Peyer's patch (tissue), 4 donors: ENCODE results near the gene AK4. TPM values are rescaled to one million over a fixed set of nuclear protein-coding genes. Genes with fewer than 3 reads are reported as not detected.
A peak's percentile ranks its signal among the peaks of the same experiment; 100 is the strongest.

Experiments
- DNase-seq, 3 donors: peaks; one replicate each; pipeline ENCODE4 v3.0.0-alpha.2; 2017 to 2019
- H3K27ac ChIP-seq, 4 donors: fragments of 200-600 bp; sonication (generic); one replicate each; pipeline ENCODE4 v1.5.1; 2016 to 2019
- H3K27me3 ChIP-seq, 2 donors: fragments of 200-600 bp; sonication (generic); one replicate each; pipeline ENCODE4 v1.5.1; 2019
- H3K36me3 ChIP-seq, 3 donors: fragments of 200-600 bp; sonication (generic); one replicate each; pipeline ENCODE4 v1.5.1; 2016 to 2019
- H3K4me1 ChIP-seq, 4 donors: fragments of 200-600 bp; sonication (generic); one replicate each; pipeline ENCODE4 v1.5.1; 2016 to 2019
- H3K4me3 ChIP-seq, 4 donors: fragments of 200-600 bp; sonication (generic); 1 replicate in 3 of 4; 2 replicates in 1 of 4; pipeline ENCODE4 v1.5.1; 2016 to 2019; ENCODE audit warnings: mild to moderate bottlenecking in 1 of 4
- H3K9me3 ChIP-seq, 4 donors: fragments of 200-600 bp; sonication (generic); one replicate each; pipeline ENCODE4 v1.5.1; 2016 to 2019; ENCODE audit warnings: mild to moderate bottlenecking in 1 of 4
- POLR2A ChIP-seq, 2 donors: fragments of 450-650 bp; IDR thresholded peaks; one replicate each; pipeline ENCODE4 v1.5.1; 2017; ENCODE audit warnings: antibody characterized with exemption in 2 of 2, mild to moderate bottlenecking in 2 of 2, moderate library complexity in 2 of 2
- total RNA-seq, 4 donors: library from RNA; depleted of rRNA; stranded (reverse); fragments of >200 nt; gene quantifications; one replicate each; pipeline ENCODE4 v1.1.0, GENCODE V29; 2016
- TF ChIP-seq, protein P1 (sequence below), 6 experiments: fragments of 450-650 bp in 4 of 6; fragments of 200-600 bp in 2 of 6; sonication (generic) in 1 of 6; IDR thresholded peaks; one replicate each; pipeline ENCODE4 v1.5.1; 2017 to 2019; ENCODE audit warnings: antibody characterized with exemption in 6 of 6, mild to moderate bottlenecking in 3 of 6, moderate library complexity in 1 of 6

The AK4 gene
- total RNA-seq, 4 donors from 2014 or later: 4.8 to 12.2 (median 6.8) TPM

DNA sequence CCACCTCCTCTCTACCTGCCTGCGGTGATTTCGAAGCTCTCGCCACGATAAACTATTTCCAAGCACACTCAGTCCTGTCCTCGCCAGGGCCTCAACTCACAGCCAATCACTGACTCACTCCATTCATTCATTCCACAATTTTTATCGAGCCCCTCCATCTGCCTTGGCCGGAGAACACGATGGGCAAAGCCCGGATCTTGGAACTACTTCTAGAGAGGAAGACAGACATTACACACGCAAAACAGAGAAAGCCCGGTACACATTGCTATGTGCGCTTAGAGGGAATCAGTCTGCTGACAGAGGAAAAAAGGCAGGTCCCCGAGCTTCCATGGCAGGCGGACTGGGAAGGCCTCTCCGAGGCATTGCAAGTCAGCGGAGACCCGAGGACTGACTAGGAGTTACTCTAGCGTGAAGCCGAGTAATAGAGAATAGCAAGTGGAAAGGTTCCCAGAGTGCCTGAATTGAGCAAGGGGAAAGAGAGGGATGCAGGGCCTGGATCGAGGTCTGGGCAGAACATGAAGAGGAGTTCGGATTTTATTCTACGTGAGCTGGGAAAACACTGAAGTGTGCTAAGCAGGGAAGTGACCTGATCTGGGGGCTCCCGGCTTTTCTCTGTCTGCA, 107.1 kb downstream of the AK4 start:
- Histone ChIP-seq H3K27me3 (no peaks in the 10 kb centered on the region), H3K4me1 (no peaks in the 10 kb centered on the region), H3K36me3 (no peaks in the 10 kb centered on the region), H3K4me3 (peak overlapping the region; percentile 40 to 77 (median 74)), H3K27ac (peak overlapping the region in 2 of 4 donors; percentile 5 to 67), H3K9me3 (no peaks in the 10 kb centered on the region)
- no peak for TF ChIP-seq POLR2A (IDR thresholded peaks at IDR 0.05)
- no peak for DNase-seq

DNA sequence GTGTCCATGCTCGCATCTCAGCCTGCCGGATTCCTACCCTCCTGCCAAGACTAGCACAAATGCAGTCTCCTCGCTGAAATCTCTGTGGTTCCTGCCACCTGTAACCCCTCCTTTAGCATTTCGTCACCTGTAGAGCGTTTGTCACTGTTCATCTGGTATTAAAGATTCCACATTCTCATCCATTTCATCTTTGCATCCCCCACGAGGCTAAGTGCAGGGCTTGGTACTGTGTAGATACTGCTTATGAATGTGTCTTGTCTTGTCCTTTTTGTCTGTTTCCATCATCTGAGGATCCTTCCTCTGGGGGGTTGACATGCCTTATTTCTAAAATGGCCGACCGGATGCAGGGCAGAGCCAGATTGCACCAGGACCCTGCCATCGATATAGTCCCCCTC, 107.7 kb downstream of the AK4 start:
- DNase-seq: no peak
- Histone ChIP-seq H3K36me3 (no peaks in the 10 kb centered on the region), H3K4me3 (no peak overlapping the region), H3K27ac (no peak overlapping the region), H3K4me1 (no peaks in the 10 kb centered on the region), H3K9me3 (no peaks in the 10 kb centered on the region), H3K27me3 (no peaks in the 10 kb centered on the region)
- TF ChIP-seq, protein P1, sequence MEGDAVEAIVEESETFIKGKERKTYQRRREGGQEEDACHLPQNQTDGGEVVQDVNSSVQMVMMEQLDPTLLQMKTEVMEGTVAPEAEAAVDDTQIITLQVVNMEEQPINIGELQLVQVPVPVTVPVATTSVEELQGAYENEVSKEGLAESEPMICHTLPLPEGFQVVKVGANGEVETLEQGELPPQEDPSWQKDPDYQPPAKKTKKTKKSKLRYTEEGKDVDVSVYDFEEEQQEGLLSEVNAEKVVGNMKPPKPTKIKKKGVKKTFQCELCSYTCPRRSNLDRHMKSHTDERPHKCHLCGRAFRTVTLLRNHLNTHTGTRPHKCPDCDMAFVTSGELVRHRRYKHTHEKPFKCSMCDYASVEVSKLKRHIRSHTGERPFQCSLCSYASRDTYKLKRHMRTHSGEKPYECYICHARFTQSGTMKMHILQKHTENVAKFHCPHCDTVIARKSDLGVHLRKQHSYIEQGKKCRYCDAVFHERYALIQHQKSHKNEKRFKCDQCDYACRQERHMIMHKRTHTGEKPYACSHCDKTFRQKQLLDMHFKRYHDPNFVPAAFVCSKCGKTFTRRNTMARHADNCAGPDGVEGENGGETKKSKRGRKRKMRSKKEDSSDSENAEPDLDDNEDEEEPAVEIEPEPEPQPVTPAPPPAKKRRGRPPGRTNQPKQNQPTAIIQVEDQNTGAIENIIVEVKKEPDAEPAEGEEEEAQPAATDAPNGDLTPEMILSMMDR (IDR thresholded peaks at IDR 0.05): no peak
- no peak for TF ChIP-seq POLR2A (IDR thresholded peaks at IDR 0.05)

DNA sequence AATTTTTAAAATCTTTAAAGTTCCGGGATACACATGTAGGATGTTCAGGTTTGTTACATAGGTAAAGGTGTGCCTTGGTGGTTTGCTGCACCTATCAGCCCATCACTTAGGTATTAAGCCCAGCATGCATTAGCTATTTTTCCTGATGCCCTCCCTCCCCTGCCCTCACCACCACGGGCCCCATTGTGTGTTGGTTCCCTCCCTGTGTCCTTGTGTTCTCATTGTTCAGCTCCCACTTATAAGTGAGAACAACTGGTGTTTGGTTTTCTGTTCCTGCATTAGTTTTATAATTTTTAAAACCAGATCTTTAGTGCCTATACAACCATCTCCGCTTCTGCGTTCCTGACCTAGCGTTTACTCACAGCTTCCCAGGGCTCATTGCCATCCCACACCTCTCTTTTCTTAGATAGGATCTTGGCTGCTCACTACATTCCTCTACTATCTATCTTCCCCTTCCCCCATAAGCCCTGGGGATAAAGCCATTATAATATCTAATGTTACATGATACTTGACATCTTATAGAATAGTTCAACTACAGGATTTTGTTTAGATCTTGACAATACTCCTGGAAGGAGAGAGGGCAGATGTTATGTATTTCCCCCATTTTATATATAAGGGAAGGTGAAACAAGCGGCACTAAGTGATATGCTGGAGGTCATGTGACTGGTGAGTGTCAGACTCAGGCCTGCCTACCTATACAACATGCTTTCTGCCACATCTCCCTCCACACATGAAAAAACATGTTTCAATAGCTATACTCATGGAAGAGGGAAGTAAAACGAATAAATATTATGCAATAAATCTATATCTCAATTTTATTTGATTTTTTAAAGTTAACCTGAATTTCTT, 109.1 kb downstream of the AK4 start:
- H3K9me3 ChIP-seq: no peaks in the 10 kb centered on the region
- TF ChIP-seq, protein P1 (IDR thresholded peaks at IDR 0.05): no peak
- no peak for TF ChIP-seq POLR2A (IDR thresholded peaks at IDR 0.05)

DNA sequence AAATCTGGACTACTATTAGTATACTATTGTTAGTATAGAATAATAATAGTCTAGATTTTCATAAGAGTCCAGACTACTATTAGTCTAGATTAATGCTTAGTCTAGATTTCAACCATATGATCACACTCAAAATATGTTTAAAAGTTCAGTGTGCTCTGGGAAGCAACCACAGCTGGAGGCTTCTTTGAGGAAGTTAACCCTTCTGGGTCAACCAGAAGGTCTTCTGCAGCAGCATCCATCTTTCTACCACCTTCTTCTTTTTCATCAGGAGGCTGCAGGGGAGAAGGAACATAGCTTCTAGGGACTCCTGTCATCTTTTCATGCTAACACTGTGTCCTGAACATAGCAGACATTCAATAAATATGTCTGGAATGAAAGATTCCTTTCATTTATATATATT, 110.1 kb downstream of the AK4 start:
- no peak for TF ChIP-seq POLR2A (IDR thresholded peaks at IDR 0.05)
- TF ChIP-seq, protein P1 (IDR thresholded peaks at IDR 0.05): no peak
- H3K27me3 ChIP-seq: no peaks in the 10 kb centered on the region
- H3K4me3 ChIP-seq: no peak overlapping the region
- no peaks in the 10 kb centered on the region for H3K36me3 ChIP-seq
- H3K4me1 ChIP-seq: no peaks in the 10 kb centered on the region
- DNase-seq: no peak
- no peak overlapping the region for H3K27ac ChIP-seq
- no peaks in the 10 kb centered on the region for H3K9me3 ChIP-seq

More for the DNA sequence above, 109.1 kb downstream of the AK4 start:
- no peak for DNase-seq
- Histone ChIP-seq H3K4me3 (no peak overlapping the region), H3K36me3 (no peaks in the 10 kb centered on the region), H3K27ac (no peak overlapping the region), H3K4me1 (no peaks in the 10 kb centered on the region), H3K27me3 (no peaks in the 10 kb centered on the region)

DNA sequence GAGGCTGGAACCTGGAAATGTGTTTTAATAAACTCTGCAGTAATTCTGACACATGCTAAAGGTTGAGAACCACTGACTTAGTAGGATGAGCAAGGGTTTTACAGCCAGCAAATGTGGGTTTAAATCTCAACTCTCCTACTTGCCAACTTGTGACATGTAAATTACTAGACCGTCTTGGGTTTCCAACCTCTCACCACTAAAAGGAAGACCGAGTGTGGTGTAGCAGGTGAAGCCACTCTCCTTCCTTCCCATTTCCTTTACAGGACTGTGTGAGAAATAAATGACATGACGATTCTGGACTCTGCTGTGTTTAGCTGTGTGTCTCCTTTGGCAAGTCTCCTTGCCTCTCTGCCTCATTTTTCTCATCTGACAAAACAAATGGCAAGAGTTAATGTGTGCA, 111.8 kb downstream of the AK4 start:
- Histone ChIP-seq H3K27me3 (no peaks in the 10 kb centered on the region), H3K9me3 (no peaks in the 10 kb centered on the region), H3K4me1 (no peaks in the 10 kb centered on the region), H3K36me3 (no peaks in the 10 kb centered on the region), H3K27ac (no peak overlapping the region), H3K4me3 (no peak overlapping the region)
- TF ChIP-seq, protein P1 (IDR thresholded peaks at IDR 0.05): no peak
- no peak for TF ChIP-seq POLR2A (IDR thresholded peaks at IDR 0.05)
- DNase-seq: no peak

DNA sequence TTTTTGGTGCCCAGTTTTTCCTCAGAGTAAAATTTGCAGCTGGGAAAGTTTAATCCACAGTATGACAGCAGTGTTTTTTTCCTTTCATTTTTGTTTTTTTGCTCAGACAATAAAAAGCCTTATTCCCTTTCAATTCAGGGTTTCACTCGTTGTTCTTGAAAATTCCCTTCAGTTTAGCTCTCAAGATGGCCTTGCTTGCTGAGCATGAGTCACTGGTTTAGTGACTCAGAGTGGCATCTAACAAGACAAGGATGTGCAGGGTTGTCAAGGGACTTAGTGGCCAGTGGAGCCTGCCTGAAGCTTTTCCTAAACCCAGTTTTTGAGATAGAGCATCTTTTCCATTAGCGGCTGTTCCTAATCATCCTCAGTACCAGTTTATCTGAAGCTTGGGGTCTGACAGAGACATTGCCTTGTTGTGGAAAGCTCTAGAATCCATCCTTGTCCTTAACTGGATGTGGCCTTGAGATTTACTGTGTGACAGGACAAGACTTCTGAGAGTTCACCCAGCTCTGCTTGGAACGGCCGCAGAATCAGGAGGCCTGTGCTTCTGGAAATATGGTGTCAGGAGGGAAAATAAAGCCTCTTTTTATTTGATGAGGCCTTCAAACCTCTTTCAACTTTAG, 113.0 kb downstream of the AK4 start:
- Histone ChIP-seq H3K27ac (no peak overlapping the region), H3K36me3 (no peaks in the 10 kb centered on the region), H3K4me3 (no peak overlapping the region), H3K4me1 (peaks cover 0 to 9% (median 0%) of the 10 kb centered on the region in 4 donors), H3K27me3 (no peaks in the 10 kb centered on the region), H3K9me3 (no peaks in the 10 kb centered on the region)
- no peak for DNase-seq
- TF ChIP-seq POLR2A (IDR thresholded peaks at IDR 0.05): no peak
